ENCODE results near the gene ZNF396. TPM values are rescaled to one million over a fixed set of nuclear protein-coding genes. Genes with fewer than 3 reads are reported as not detected.
A peak's percentile ranks its signal among the peaks of the same experiment; 100 is the strongest.

ZNF396 gene
- total and polyA plus RNA-seq, 9 of the 15 experiments (the other 6 are each of a cell fraction or from before 2014, with no cell fraction given), result 0.73 to 2.3 (median 1.9) TPM

DNA sequence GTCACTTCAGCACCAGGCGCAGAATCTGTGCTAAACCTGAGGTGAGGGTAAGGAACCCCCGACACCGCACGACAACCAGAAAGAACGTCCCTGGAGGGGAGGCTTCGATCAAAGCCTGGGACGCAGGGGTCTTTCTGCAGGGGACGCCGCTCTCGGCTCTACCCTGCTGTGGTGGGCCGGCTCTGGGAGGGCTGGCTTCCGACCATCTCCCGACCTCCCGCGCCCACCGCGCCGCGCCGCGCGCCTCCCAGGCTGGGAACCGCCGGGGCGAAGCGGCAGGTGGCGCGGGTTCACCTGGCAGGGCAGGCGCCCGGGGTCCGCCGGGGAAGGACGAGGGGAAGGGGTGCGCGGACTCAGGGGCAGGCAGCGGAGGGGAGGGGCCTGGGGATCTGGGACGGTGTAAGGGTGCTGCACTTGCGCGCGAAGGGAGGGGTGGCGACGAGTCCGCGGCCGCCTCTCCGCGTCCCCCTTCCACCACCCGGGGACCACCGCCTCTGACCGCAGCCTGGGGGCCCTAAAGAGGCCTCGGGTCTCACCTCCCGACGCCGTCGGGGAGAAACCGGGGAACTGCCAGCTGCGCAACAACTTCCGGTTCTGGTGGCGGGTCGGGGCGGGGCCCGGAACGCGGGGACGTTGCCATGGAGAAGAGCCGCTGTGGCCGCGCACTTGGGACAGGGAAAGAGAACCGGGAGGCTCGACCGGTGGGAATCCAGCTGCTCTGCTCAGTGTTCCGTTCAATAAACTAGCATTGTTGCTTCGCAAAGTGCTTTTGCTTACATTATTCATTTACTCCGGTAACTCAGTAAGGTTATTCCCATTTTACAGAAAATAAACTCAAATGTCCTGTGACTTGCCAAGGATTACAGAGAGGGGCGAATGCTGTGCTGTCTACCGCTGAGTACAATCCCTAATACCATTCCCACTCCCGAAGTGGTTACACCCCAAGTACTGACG is at the start of gene ZNF396 (continued):
- TF ChIP-seq, protein P1, sequence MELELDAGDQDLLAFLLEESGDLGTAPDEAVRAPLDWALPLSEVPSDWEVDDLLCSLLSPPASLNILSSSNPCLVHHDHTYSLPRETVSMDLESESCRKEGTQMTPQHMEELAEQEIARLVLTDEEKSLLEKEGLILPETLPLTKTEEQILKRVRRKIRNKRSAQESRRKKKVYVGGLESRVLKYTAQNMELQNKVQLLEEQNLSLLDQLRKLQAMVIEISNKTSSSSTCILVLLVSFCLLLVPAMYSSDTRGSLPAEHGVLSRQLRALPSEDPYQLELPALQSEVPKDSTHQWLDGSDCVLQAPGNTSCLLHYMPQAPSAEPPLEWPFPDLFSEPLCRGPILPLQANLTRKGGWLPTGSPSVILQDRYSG (tag; conservative IDR thresholded peaks at IDR 0.05; ENCODE audit: low read depth), result no peak
- no peak for TF ChIP-seq ZNF282 (CRISPR knock-in tag; IDR thresholded peaks at IDR 0.05)
- TF ChIP-seq FOXA3 (CRISPR knock-in tag; conservative IDR thresholded peaks at IDR 0.05 in 1 of 2, IDR thresholded peaks at IDR 0.05 in 1 of 2), result no peak
- TF ChIP-seq NCOA1 (IDR thresholded peaks at IDR 0.05; ENCODE audit: low read depth), result peak; percentile 75
- no peak for TF ChIP-seq DNMT1 (IDR thresholded peaks at IDR 0.05)
- TF ChIP-seq COPS2 (conservative IDR thresholded peaks at IDR 0.05), result no peak
- no peak for TF ChIP-seq ZSCAN32 (CRISPR knock-in tag; IDR thresholded peaks at IDR 0.05)
- TF ChIP-seq NR1H2 (CRISPR knock-in tag; IDR thresholded peaks at IDR 0.05), result no peak
- TF ChIP-seq, protein P2, sequence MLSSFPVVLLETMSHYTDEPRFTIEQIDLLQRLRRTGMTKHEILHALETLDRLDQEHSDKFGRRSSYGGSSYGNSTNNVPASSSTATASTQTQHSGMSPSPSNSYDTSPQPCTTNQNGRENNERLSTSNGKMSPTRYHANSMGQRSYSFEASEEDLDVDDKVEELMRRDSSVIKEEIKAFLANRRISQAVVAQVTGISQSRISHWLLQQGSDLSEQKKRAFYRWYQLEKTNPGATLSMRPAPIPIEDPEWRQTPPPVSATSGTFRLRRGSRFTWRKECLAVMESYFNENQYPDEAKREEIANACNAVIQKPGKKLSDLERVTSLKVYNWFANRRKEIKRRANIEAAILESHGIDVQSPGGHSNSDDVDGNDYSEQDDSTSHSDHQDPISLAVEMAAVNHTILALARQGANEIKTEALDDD (IDR thresholded peaks at IDR 0.05), result no peak
- peak; percentile 74 for TF ChIP-seq BMI1 (IDR thresholded peaks at IDR 0.05; ENCODE audit: low read length)
- TF ChIP-seq NR2C2 (CRISPR knock-in tag; IDR thresholded peaks at IDR 0.05), result peak; percentile 78; the same call in 1 of the 2 replicates
- TF ChIP-seq NR2C2 (tag; IDR thresholded peaks at IDR 0.05), result peak; percentile 96
- peak; percentile 95 for TF ChIP-seq GABPB1 (CRISPR knock-in tag; IDR thresholded peaks at IDR 0.05)
- TF ChIP-seq CREM (IDR thresholded peaks at IDR 0.05; ENCODE audit: low read depth), result no peak; the same call in 1 of the 2 replicates
- TF ChIP-seq SAFB (IDR thresholded peaks at IDR 0.05; ENCODE audit: borderline replicate concordance, low read depth, low read length), result no peak
- TF ChIP-seq NUFIP1 (IDR thresholded peaks at IDR 0.05; ENCODE audit: partially characterized antibody), result no peak
- no peak for TF ChIP-seq ILF3 (IDR thresholded peaks at IDR 0.05; ENCODE audit: borderline replicate concordance)
- peak; percentile 70 for TF ChIP-seq TOE1 (IDR thresholded peaks at IDR 0.05; ENCODE audit: borderline replicate concordance)
- no peak for TF ChIP-seq TOE1 (CRISPR knock-in tag; IDR thresholded peaks at IDR 0.05; ENCODE audit: borderline replicate concordance, low read depth)
- TF ChIP-seq, protein P3, sequence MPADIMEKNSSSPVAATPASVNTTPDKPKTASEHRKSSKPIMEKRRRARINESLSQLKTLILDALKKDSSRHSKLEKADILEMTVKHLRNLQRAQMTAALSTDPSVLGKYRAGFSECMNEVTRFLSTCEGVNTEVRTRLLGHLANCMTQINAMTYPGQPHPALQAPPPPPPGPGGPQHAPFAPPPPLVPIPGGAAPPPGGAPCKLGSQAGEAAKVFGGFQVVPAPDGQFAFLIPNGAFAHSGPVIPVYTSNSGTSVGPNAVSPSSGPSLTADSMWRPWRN (IDR thresholded peaks at IDR 0.05; ENCODE audit: low read depth), result no peak
- TF ChIP-seq POLR2AphosphoS5 (IDR thresholded peaks at IDR 0.05; ENCODE audit: control insufficient read depth, insufficient read depth, low read depth, low read length), result no peak
- TF ChIP-seq NFRKB (IDR thresholded peaks at IDR 0.05; ENCODE audit: low read depth), result no peak
- no peak for TF ChIP-seq ZNF263 (CRISPR knock-in tag; IDR thresholded peaks at IDR 0.05; ENCODE audit: borderline replicate concordance)
- TF ChIP-seq, protein P4, sequence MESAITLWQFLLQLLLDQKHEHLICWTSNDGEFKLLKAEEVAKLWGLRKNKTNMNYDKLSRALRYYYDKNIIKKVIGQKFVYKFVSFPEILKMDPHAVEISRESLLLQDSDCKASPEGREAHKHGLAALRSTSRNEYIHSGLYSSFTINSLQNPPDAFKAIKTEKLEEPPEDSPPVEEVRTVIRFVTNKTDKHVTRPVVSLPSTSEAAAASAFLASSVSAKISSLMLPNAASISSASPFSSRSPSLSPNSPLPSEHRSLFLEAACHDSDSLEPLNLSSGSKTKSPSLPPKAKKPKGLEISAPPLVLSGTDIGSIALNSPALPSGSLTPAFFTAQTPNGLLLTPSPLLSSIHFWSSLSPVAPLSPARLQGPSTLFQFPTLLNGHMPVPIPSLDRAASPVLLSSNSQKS (CRISPR knock-in tag; IDR thresholded peaks at IDR 0.05), result no peak
- TF ChIP-seq HDAC8 (tag; IDR thresholded peaks at IDR 0.05), result no peak
- TF ChIP-seq PURB (CRISPR knock-in tag; IDR thresholded peaks at IDR 0.05; ENCODE audit: low read depth), result no peak

All from K562 (cell line).